GM21717 (cell line): Measurements from ENCODE around the gene CARD9.
A peak's percentile ranks its signal among the peaks of the same experiment; 100 is the strongest.
"Not testable (repeated sequence)": the region's sequence is repeated elsewhere in the genome, so short reads cannot be mapped to it uniquely, and the experiment has no call there.

Experiments used
- ATAC-seq: cut with Tn5 transposase; IDR thresholded peaks from one replicate; pipeline ENCODE4 v1.9.1; 2021; ENCODE audit warnings: mild to moderate bottlenecking, moderate library complexity; ENCODE audit not compliant: unreplicated experiment

Gene CARD9

DNA sequence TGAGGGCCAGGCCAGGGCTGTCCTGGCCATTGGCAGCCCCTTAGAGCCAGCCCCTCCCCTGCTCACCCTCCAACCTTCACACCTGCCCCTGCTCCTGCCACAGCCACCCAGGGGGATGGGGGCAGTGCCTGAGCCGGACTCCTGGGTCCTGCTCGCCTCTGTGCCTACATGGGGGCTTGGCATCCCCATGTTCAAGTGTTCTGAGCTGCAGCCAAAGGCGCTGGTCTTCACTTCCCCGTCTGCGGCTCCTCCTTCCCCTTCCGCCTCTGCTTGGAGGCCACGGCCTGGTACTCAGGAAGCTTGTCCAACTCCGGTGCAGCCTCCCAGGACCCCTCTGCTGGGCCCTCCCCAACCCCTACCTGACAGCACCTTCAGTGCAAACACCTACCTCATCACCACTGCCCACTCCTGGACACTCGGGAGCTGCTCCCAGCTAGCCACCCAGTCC is 7.7 kb downstream of the CARD9 start:
- no peak for ATAC-seq

DNA sequence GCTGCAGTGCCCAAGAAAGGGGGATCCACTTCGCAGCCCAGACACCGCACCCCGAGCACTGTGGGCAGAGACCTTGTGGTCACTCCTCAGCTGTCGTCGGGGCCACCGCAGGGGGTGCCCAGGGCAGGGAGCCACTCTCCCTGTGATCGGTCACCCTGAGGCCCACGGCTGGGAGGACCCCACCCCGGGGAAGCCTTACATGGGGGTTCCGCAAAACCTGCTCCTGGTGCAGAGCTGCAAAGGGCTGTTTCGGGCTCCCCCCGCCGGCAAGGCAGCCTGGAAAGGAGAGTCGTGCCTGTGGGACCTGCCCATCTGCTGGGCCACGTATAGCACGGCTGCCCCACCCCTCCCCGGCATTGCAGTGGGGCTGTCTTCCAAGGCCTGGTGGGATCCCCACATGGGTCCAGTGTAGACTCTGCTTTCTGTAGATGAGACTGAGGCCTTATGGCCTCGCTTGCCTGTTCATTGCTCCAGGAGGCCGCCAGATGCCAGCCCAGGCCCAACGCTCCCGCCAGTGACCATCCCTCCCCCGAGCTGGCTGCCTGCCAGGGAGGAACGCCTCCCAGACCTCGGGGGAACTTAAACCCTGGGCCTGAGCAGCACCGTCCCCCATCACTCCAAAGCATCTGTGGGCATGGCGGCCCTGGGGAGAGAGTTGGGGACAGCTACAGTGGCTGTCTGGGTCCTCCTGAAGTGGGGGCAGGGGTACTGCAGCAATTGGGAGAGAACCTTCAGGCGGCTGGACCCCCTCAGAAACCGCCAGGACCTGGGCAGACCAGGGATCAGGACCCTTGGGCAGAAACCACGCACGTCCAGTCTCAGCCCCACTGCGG is 8.3 kb downstream of the CARD9 start:
- no peak for ATAC-seq

GRCh38 chr9:136363949-136364748 is 9.3 kb downstream of the CARD9 start:
- ATAC-seq = no peak

DNA sequence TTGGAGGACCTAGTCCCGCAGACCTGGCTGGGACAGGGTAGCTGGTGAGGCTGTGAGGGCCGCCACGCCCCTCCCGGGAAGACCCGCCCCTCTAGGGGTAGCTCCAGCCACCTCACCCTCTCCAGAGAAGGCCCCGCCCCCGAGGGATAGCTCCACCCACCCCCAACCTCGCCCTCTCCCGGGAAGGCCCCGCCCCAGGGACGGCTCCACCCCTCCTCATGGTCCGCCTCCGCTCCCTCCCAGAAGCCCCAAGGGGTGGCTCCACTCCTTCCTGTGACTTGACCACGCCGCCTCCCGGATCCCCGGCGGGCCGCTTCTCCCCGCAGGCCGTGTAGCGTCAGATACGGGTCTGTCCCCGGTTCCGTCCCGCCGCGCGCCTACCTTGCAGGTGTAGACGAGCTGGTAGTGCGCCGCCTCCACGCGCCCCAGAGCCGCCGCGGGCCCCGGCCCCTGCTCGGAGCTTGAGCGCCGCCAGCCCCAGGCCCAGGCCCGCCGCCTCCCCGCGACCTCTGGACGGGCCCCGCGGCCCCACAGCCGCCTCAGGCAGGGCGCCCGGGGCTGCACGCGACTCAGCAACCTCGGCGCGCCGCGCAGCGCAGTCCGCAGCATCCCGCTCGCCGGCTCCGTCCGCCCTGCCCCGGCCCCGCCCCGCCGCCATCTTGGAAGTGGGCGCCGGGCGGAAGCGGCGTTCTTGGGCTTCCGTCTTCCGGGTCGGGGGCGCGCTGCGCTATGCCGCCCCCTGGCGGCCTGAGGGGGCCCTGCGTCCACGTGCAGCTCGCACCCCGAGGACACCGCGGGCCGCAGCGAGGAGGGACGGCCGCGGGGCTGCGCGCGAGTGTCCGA is 10.1 kb downstream of the CARD9 start, which contains the start of gene DNLZ:
Gene DNLZ, minus strand, starts transcription at position 639 of the 843 bp plus-strand sequence. Its CDS starts 30 bp downstream, at position 609.
- ATAC-seq = peak; percentile 70

GRCh38 chr9:136362450-136362784 is 11.1 kb downstream of the CARD9 start:
- ATAC-seq = no peak

GRCh38 chr9:136361754-136362449 is 11.6 kb downstream of the CARD9 start:
- ATAC-seq = no peak

- ATAC-seq = no peak
Observed at GRCh38 chr9:136361047-136361753, 12.3 kb downstream of the CARD9 start.

- ATAC-seq = no peak
Observed at GRCh38 chr9:136359774-136360718, 13.4 kb downstream of the CARD9 start.

DNA sequence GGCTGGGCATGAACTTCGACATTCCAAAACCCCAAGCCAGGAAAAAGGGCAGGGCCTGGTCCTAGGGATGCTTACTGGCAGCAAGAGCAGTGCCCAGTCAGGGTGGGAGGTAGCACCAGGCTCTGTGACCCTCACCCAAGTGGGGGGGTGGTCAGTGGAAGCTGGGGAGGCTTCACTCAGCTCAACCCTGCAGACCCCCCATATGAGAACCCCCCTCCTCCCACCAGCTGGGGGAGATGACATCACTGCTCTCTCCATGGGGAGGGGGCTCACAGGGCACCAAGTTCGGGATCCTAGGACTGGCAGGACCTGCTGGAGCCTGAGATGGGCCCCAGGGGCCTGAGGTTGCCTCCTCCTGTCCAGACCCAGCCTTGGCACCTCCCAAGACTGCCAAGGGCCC is 14.6 kb downstream of the CARD9 start:
- ATAC-seq = no peak

DNA sequence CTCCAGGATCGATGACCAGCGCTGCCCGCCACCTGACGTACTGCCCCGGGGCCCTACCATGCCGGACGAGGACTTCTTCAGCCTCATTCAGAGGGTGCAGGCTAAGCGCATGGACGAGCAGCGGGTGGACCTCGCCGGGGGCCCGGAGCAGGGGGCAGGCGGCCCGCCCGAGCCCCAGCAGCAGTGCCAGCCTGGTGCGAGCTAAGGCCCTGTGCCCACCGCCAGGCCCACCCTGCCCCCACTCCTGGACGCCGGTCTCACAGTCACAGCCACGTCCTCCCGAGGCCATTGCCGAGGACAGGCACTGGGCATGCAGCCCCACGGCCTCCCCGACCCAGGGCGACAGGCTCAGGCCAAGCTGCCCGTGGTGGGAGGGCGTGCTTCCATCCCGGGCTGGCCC is 15.5 kb downstream of the CARD9 start:
- no peak for ATAC-seq

- no peak for ATAC-seq
Observed at GRCh38 chr9:136357202-136357725, 16.2 kb downstream of the CARD9 start.

- no peak for ATAC-seq
Observed at GRCh38 chr9:136355616-136356557, 17.6 kb downstream of the CARD9 start.

- ATAC-seq = no peak
Observed at GRCh38 chr9:136354592-136355085, 18.8 kb downstream of the CARD9 start.

- no peak for ATAC-seq
Observed at GRCh38 chr9:136353757-136354488, 19.5 kb downstream of the CARD9 start.

DNA sequence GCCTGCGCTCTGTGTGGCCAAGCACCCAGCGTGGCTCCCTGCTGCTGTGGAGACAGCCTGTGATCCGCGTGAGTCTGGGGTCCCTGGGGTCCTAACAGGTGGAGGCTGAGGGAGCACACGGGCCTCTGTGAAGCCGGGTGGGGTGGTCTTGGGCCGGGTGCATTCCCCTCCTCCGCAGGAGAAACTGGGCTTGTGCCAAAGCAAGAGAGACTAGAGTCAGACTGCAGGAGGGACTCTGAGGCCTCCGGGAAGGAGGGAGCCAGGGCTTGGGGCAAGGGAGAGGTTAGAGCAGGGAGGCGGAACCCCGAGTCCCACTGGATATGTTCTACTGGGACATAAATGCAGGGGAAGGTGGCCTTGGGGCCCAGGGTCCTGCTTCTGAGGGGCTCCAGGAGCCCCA is 20.4 kb downstream of the CARD9 start:
- no peak for ATAC-seq

GRCh38 chr9:136352682-136353081 is 20.8 kb downstream of the CARD9 start:
- no peak for ATAC-seq

- ATAC-seq = not testable (repeated sequence)
Observed at GRCh38 chr9:136351868-136352267, 21.6 kb downstream of the CARD9 start.
